Measurements from ENCODE around the gene GRPEL1.

GRCh38 chr4:7041246-7041645, 26.6 kb downstream of the GRPEL1 start:
- TF ChIP-seq CTCF (IDR thresholded peaks at IDR 0.05; ENCODE audit: insufficient read depth, low read length) (no peak), POLR2AphosphoS5 (IDR thresholded peaks at IDR 0.05; ENCODE audit: low read depth) (no peak)

All from HL-60 (cell line).